ENCODE results near the gene SNX30. TPM values are rescaled to one million over a fixed set of nuclear protein-coding genes. Genes with fewer than 3 reads are reported as not detected.
A peak's percentile ranks its signal among the peaks of the same experiment; 100 is the strongest.

SNX30 gene
- total RNA-seq, 1 experiment from 2014 or later, result 6.9 TPM

DNA sequence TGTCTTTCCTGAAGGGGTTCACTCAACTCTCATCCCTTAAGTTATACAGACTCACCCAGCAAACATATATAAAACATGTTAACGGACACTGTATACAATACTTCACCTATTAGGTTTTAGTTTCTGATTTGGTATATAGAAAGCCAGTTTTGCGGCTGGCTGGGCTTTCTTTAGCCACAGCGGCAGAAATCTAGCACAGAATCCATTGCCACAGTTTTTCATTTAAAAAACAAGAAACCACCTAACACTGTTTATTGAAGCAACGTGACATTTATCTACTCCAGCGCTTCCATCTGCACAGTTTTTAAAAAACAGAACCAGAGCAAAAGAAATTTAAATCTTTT, 67.3 kb downstream of the SNX30 start:
- TF ChIP-seq POLR2AphosphoS5 (IDR thresholded peaks at IDR 0.05; ENCODE audit: low read depth, low read length), result no peak
- TF ChIP-seq, protein P1, sequence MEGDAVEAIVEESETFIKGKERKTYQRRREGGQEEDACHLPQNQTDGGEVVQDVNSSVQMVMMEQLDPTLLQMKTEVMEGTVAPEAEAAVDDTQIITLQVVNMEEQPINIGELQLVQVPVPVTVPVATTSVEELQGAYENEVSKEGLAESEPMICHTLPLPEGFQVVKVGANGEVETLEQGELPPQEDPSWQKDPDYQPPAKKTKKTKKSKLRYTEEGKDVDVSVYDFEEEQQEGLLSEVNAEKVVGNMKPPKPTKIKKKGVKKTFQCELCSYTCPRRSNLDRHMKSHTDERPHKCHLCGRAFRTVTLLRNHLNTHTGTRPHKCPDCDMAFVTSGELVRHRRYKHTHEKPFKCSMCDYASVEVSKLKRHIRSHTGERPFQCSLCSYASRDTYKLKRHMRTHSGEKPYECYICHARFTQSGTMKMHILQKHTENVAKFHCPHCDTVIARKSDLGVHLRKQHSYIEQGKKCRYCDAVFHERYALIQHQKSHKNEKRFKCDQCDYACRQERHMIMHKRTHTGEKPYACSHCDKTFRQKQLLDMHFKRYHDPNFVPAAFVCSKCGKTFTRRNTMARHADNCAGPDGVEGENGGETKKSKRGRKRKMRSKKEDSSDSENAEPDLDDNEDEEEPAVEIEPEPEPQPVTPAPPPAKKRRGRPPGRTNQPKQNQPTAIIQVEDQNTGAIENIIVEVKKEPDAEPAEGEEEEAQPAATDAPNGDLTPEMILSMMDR (IDR thresholded peaks at IDR 0.05), result no peak
- no peak for TF ChIP-seq SIN3A (IDR thresholded peaks at IDR 0.05; ENCODE audit: borderline replicate concordance, insufficient read depth, low read depth, low read length)
- no peak for TF ChIP-seq REST (IDR thresholded peaks at IDR 0.05; ENCODE audit: insufficient read depth in 1 of 2, low read depth in 2 of 2, low read length in 1 of 2)
- TF ChIP-seq TCF7L2 (IDR thresholded peaks at IDR 0.05; ENCODE audit: low read depth, low read length), result no peak
- no peak overlapping the region for H3K4me3 ChIP-seq (ENCODE audit: low read depth in 2 of 2, low read length in 2 of 2)
- H3K9me3 ChIP-seq (ENCODE audit: control insufficient read depth, insufficient read depth, low read depth, low read length), result no peaks in the 10 kb centered on the region
- no peaks in the 10 kb centered on the region for H3K36me3 ChIP-seq (ENCODE audit: control insufficient read depth, insufficient read depth, low read length)
- intact Hi-C loops (cut with micrococcal nuclease; ENCODE audit: unreplicated experiment), result no loop called here
- H3K27me3 ChIP-seq (ENCODE audit: control insufficient read depth, insufficient read depth, low read length), result no peaks in the 10 kb centered on the region
- DNase-seq (ENCODE audit: low read depth, low spot score) (no peak), ATAC-seq (no peak)
- no peak overlapping the region for H3K27ac ChIP-seq (ENCODE audit: low read length)
- H3K4me1 ChIP-seq (ENCODE audit: control insufficient read depth, insufficient read depth, low read length), result no peaks in the 10 kb centered on the region
- no TSS peak for BruUV-seq (replicated peaks)
- in situ Hi-C loops (cut with HindIII; ENCODE audit: low pct_unique_long_range_greater_than_20kb, low sequenced_read_pairs), result no loop called here
- CTCF ChIA-PET, result no interaction called here
- POLR2A ChIA-PET, result no interaction called here

DNA sequence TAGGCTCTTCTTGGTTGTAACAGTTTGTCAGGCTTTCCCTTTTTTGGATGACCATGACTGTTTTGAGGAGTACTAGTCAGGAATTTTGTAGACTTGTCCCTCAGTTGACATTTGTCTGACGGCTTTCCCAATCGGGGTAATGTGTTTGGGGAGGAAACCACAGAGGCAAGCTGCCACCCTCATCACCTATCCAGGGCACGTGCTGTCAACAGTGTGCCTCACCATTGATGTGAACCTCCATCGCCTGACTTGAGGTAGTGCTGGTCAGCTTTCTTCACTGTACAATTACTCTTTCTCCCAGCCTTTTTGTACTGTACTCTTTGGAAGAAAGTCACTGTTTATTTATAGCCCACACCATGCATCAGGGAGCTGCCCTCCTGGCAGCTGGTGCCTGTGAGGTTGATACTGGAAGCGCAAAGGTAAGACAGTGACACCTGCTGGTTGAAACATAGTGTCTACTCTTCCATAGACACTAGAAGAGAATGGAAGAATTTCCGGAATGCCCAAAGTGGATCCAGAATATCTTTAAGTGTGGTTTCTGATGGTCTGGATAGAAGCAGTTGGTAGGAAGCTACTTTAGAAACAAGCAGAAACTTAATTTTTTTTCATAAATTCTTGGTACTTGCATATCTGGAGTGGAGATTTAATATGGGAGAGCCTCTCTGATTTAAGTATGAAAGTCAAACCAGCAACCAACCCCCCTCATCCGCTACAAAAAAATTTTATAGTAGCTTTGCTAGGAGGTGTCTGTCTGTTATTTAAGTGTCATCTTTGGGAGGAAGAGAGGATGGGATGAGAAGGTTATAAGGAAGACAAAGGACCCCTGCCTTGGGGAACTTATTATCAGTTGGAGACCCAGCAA, 69.3 kb downstream of the SNX30 start:
- H3K27ac ChIP-seq (ENCODE audit: low read length), result no peak overlapping the region
- no peaks in the 10 kb centered on the region for H3K4me1 ChIP-seq (ENCODE audit: control insufficient read depth, insufficient read depth, low read length)
- ATAC-seq (peak; percentile 95), DNase-seq (ENCODE audit: low read depth, low spot score) (peak; percentile 12)
- H3K36me3 ChIP-seq (ENCODE audit: control insufficient read depth, insufficient read depth, low read length), result no peaks in the 10 kb centered on the region
- CTCF ChIA-PET, result interaction anchor here (0.5 to 0.6 kb wide), 2 partner anchors 27 to 99 kb away, joined by 3 to 4 read pairs; no protein-coding TSS in a partner anchor
- H3K27me3 ChIP-seq (ENCODE audit: control insufficient read depth, insufficient read depth, low read length), result no peaks in the 10 kb centered on the region
- TF ChIP-seq, protein P1 (IDR thresholded peaks at IDR 0.05), result peak; percentile 80
- TF ChIP-seq SIN3A (IDR thresholded peaks at IDR 0.05; ENCODE audit: borderline replicate concordance, insufficient read depth, low read depth, low read length), result no peak
- H3K4me3 ChIP-seq (ENCODE audit: low read depth in 2 of 2, low read length in 2 of 2), result no peak overlapping the region
- no peaks in the 10 kb centered on the region for H3K9me3 ChIP-seq (ENCODE audit: control insufficient read depth, insufficient read depth, low read depth, low read length)
- BruUV-seq (replicated peaks), result no TSS peak
- POLR2A ChIA-PET, result interaction anchor here (0.5 to 0.6 kb wide), 2 partner anchors 329 to 556 kb away, joined by 3 to 6 read pairs; no protein-coding TSS in a partner anchor
- intact Hi-C loops (cut with micrococcal nuclease; ENCODE audit: unreplicated experiment), result no loop called here
- in situ Hi-C loops (cut with HindIII; ENCODE audit: low pct_unique_long_range_greater_than_20kb, low sequenced_read_pairs), result no loop called here

Measured in Panc1 (cell line).